Measurements from ENCODE around the gene KBTBD12. TPM values are rescaled to one million over a fixed set of nuclear protein-coding genes. Genes with fewer than 3 reads are reported as not detected.

The KBTBD12 gene
- total and polyA plus RNA-seq, 2 experiments from 2014 or later = 0.07 TPM; not detected in 1

DNA sequence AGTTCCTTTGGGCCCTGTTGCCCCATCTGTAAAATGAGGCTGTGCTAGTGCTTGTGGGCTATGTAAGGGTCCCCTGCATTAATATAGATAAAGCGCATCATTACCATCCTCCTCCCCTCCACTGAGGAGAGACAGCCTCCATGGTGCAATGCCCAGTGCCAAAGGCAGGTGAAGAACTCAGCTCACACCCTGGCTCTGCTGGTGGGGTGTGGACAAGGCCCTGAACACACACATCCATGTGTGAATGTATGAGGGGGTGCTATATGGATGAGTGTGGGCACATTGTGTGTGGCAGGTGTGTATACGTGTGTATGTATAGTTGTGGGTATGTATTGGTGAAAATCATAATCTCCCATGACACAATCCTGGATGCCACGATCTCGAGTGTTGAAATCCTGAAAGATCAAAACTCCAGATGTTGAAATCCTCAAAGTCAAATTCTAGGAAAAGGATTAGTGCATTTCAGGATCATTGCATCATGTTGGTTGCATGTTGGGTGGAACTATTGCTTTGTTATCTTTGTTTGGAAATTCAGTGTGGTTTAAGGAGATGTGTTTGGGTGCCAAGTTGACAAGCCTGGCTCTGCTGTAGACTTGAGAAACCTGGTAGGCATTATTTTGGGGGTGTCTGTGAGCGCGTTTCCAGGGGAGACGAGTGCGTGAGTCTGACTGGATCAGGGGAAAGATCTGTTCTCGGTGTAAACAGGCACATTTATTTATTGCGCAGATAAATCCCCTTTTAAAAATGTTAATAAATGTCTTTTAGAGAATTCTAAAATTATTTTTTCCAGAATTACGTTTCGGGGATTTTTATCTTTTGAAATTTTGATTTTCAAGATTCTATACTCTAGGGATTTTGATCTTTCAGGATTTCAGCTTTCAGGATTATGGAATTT, 95.2 kb downstream of the KBTBD12 start:
- Histone ChIP-seq H3K27ac (no peak overlapping the region), H3K9me2 (replicated peaks; ENCODE audit: insufficient read depth) (no peaks in the 10 kb centered on the region), H3K4me3 (no peak overlapping the region), H3K36me3 (replicated peaks; ENCODE audit: insufficient read depth, low read depth) (no peaks in the 10 kb centered on the region), H3K4me1 (ENCODE audit: insufficient read depth) (peaks cover 14% of the 10 kb centered on the region), H3K27me3 (no peaks in the 10 kb centered on the region), H3K9me3 (ENCODE audit: low read depth) (no peaks in the 10 kb centered on the region), H3K79me2 (no peaks in the 10 kb centered on the region), H4K20me1 (ENCODE audit: insufficient read depth, poor library complexity, severe bottlenecking) (no peaks in the 10 kb centered on the region), H2AFZ (no peak overlapping the region), H3K4me2 (no peak overlapping the region)
- TF ChIP-seq EZH2phosphoT487 (IDR thresholded peaks at IDR 0.05; ENCODE audit: low read depth, severe bottlenecking, unreplicated experiment) (no peak), EZH2 (IDR thresholded peaks at IDR 0.05; ENCODE audit: borderline replicate concordance) (no peak)
- TF ChIP-seq, protein P1, sequence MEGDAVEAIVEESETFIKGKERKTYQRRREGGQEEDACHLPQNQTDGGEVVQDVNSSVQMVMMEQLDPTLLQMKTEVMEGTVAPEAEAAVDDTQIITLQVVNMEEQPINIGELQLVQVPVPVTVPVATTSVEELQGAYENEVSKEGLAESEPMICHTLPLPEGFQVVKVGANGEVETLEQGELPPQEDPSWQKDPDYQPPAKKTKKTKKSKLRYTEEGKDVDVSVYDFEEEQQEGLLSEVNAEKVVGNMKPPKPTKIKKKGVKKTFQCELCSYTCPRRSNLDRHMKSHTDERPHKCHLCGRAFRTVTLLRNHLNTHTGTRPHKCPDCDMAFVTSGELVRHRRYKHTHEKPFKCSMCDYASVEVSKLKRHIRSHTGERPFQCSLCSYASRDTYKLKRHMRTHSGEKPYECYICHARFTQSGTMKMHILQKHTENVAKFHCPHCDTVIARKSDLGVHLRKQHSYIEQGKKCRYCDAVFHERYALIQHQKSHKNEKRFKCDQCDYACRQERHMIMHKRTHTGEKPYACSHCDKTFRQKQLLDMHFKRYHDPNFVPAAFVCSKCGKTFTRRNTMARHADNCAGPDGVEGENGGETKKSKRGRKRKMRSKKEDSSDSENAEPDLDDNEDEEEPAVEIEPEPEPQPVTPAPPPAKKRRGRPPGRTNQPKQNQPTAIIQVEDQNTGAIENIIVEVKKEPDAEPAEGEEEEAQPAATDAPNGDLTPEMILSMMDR (IDR thresholded peaks at IDR 0.05; ENCODE audit: poor library complexity) = no peak
- 83% methylated on average over 12 of the region's 12 CpGs for WGBS (ENCODE audit: low lambda C conversion rate, missing lambda C conversion rate)
- DNase-seq (ENCODE audit: low spot score) = no peak

DNA sequence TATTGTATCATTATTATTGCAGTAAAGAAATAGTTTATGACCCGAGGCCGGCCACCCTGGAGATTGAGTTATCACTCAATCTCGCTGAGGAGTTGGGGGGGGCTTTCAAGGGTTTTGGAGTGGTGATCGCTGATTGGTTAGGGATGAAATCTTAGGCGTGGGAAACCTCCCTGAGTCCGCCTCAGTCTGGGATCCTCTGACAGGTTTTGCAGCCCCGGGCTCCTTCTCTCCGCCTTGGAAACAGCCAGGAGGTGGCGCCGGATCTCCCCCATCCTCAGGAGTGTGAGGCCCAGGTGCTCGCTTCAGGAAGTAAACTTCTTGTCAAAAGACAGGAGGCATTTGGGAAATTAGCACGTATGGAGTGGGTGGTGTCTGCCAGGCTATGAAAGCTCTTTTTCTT, 96.1 kb downstream of the KBTBD12 start:
- Histone ChIP-seq H3K79me2 (no peaks in the 10 kb centered on the region), H3K9me2 (replicated peaks; ENCODE audit: insufficient read depth) (no peaks in the 10 kb centered on the region), H3K36me3 (replicated peaks; ENCODE audit: insufficient read depth, low read depth) (no peaks in the 10 kb centered on the region), H4K20me1 (ENCODE audit: insufficient read depth, poor library complexity, severe bottlenecking) (no peaks in the 10 kb centered on the region), H3K9me3 (ENCODE audit: low read depth) (no peaks in the 10 kb centered on the region), H3K4me1 (ENCODE audit: insufficient read depth) (peaks cover 7% of the 10 kb centered on the region), H3K27ac (no peak overlapping the region), H3K4me2 (peak overlapping the region; percentile 59), H3K27me3 (no peaks in the 10 kb centered on the region), H3K4me3 (no peak overlapping the region), H2AFZ (peak overlapping the region; percentile 75)
- WGBS (ENCODE audit: low lambda C conversion rate, missing lambda C conversion rate) = 4% methylated on average over 12 of the region's 12 CpGs
- TF ChIP-seq EZH2 (IDR thresholded peaks at IDR 0.05; ENCODE audit: borderline replicate concordance) = no peak
- TF ChIP-seq, protein P1 (IDR thresholded peaks at IDR 0.05; ENCODE audit: poor library complexity) = peak; percentile 56
- TF ChIP-seq EZH2phosphoT487 (IDR thresholded peaks at IDR 0.05; ENCODE audit: low read depth, severe bottlenecking, unreplicated experiment) = no peak
- DNase-seq (ENCODE audit: low spot score) = peak; percentile 80

DNA sequence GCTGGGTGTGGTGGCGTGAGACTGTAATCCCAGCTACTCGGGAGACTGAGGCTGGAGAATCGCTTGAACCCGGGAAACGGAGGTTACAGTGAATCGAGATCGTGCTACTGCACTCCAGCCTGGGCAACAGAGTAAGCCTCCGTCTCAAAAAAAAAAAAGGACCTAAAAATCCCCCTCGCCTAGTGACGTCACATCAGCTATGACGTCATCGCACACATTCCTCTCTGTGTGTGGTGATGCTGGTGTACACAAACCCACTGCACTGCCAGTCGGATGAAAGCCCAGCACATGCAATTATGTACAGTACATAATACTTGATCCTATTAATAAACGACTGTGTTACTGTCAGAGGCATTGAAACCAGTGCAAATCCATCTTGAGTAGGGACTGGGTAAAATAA, 97.0 kb downstream of the KBTBD12 start:
- H3K36me3 ChIP-seq (replicated peaks; ENCODE audit: insufficient read depth, low read depth) = no peaks in the 10 kb centered on the region
- no peaks in the 10 kb centered on the region for H3K79me2 ChIP-seq
- H3K4me3 ChIP-seq = no peak overlapping the region
- 94% methylated on average over 14 of the region's 14 CpGs for WGBS (ENCODE audit: low lambda C conversion rate, missing lambda C conversion rate)
- no peak overlapping the region for H3K4me2 ChIP-seq
- peaks cover 4% of the 10 kb centered on the region for H3K4me1 ChIP-seq (ENCODE audit: insufficient read depth)
- TF ChIP-seq, protein P1 (IDR thresholded peaks at IDR 0.05; ENCODE audit: poor library complexity) = no peak
- TF ChIP-seq EZH2phosphoT487 (IDR thresholded peaks at IDR 0.05; ENCODE audit: low read depth, severe bottlenecking, unreplicated experiment) (no peak), EZH2 (IDR thresholded peaks at IDR 0.05; ENCODE audit: borderline replicate concordance) (no peak)
- no peaks in the 10 kb centered on the region for H3K9me2 ChIP-seq (replicated peaks; ENCODE audit: insufficient read depth)
- H3K9me3 ChIP-seq (ENCODE audit: low read depth) = no peaks in the 10 kb centered on the region
- H3K27ac ChIP-seq = no peak overlapping the region
- H3K27me3 ChIP-seq = no peaks in the 10 kb centered on the region
- no peak overlapping the region for H2AFZ ChIP-seq
- H4K20me1 ChIP-seq (ENCODE audit: insufficient read depth, poor library complexity, severe bottlenecking) = no peaks in the 10 kb centered on the region
- DNase-seq (ENCODE audit: low spot score) = no peak
